HCT116 (cell line): ENCODE measurements around the gene HCRTR1. TPM values are rescaled to one million over a fixed set of nuclear protein-coding genes. Genes with fewer than 3 reads are reported as not detected.

Experiments used
- ATAC-seq: fragments of 200-7000 bp; cut with Tn5 transposase; 2 replicates; pipeline ENCODE4 v1.9.1; 2020; ENCODE audit warnings: mild to moderate bottlenecking, moderate library complexity
- BruUV-seq: library from RNA; stranded (reverse); fragments of 400-500 nt; replicated peaks from 2 replicates; lab custom pipeline; 2021; lab: Mats Ljungman, UMichigan
- CTCF ChIA-PET: fragments of 300-600 bp; sonication (Branson Sonifier 250); formaldehyde crosslinking; loops from one replicate; lab custom pipeline; 2021; ENCODE audit warnings: antibody characterized with exemption; lab: Charles Lee
- POLR2A ChIA-PET: fragments of 300-600, 350-600 bp; sonication (Branson Sonifier 250); formaldehyde crosslinking; loops from one replicate; lab custom pipeline; 2021; ENCODE audit warnings: antibody characterized with exemption; lab: Charles Lee
- RAD21 ChIA-PET, 2 experiments: fragments of 300-600 bp; sonication (Branson Sonifier 250); formaldehyde crosslinking; loops; one replicate each; lab custom pipeline; 2023; ENCODE audit warnings: low total read pairs in 2 of 2; ENCODE audit not compliant: uncharacterized antibody in 2 of 2, unreplicated experiment in 2 of 2, low non-redundant PET in 1 of 2; lab: Charles Lee
- DNase-seq: peaks from one replicate; pipeline ENCODE4 v3.0.0-alpha.2; 2010; ENCODE audit warnings: low read depth, low spot score
- H2AFZ ChIP-seq: fragments of 200-600 bp; shearing (Covaris generic), sonication (generic); 2 replicates; pipeline ENCODE4 v1.6.1; 2017; ENCODE audit warnings: low read depth, mixed run types, mixed read lengths, antibody characterized with exemption, low read length; ENCODE audit not compliant: poor library complexity, severe bottlenecking
- H3K27ac ChIP-seq: 2 replicates; pipeline ENCODE4 v1.5.1; 2012; ENCODE audit warnings: low read depth, low read length
- H3K27me3 ChIP-seq: fragments of 200-600 bp; sonication (generic); 2 replicates; pipeline ENCODE4 v1.6.1; 2016; ENCODE audit warnings: mixed run types, low read length, mixed read lengths; ENCODE audit not compliant: insufficient read depth
- H3K36me3 ChIP-seq, 2 experiments: fragments of 200-500 bp in 1 of 2; fragments of 200-600 bp in 1 of 2; sonication (Bioruptor generic) in 1 of 2; sonication (generic) in 1 of 2; 2 replicates each; pipeline versions ENCODE4 v1.5.1 to v1.6.1; 2014 to 2016; ENCODE audit warnings: low read length in 2 of 2, inconsistent platforms in 1 of 2, mixed read lengths in 1 of 2, mixed run types in 1 of 2; ENCODE audit not compliant: insufficient read depth in 2 of 2, control insufficient read depth in 1 of 2
- H3K4me1 ChIP-seq, 2 experiments: fragments of 200-600 bp in 1 of 2; sonication (generic) in 1 of 2; 2 replicates each; pipeline versions ENCODE4 v1.5.1 to v1.6.1; 2012 to 2017; ENCODE audit warnings: low read length in 2 of 2, inconsistent platforms in 1 of 2, mild to moderate bottlenecking in 1 of 2, mixed read lengths in 1 of 2, mixed run types in 1 of 2, moderate library complexity in 1 of 2; ENCODE audit not compliant: insufficient read depth in 2 of 2, control insufficient read depth in 1 of 2
- H3K4me2 ChIP-seq: fragments of 200-600 bp; sonication (generic); 2 replicates; pipeline ENCODE4 v1.6.1; 2017; ENCODE audit warnings: mixed run types, low read length, mixed read lengths
- H3K4me3 ChIP-seq, 2 experiments: fragments of 200-600 bp in 1 of 2; sonication (generic) in 1 of 2; replicated peaks in 1 of 2; 2 replicates each; pipeline ENCODE4 v1.5.1; 2011 to 2016; ENCODE audit warnings: low read length in 2 of 2, control low read depth in 1 of 2, low read depth in 1 of 2, mild to moderate bottlenecking in 1 of 2, mixed read lengths in 1 of 2, mixed run types in 1 of 2
- H3K79me2 ChIP-seq: fragments of 200-600 bp; sonication (generic); 2 replicates; pipeline ENCODE4 v1.6.1; 2017; ENCODE audit warnings: mild to moderate bottlenecking, mixed run types, low read length, moderate library complexity, mixed read lengths; ENCODE audit not compliant: insufficient read depth
- H3K9ac ChIP-seq: fragments of 200-600 bp; sonication (generic); 2 replicates; pipeline ENCODE4 v1.6.1; 2016; ENCODE audit warnings: low read length, mixed read lengths
- H3K9me2 ChIP-seq: fragments of 200-600 bp; sonication (generic), shearing (Covaris generic); 2 replicates; pipeline ENCODE4 v1.6.1; 2017; ENCODE audit warnings: mixed run types, mild to moderate bottlenecking, moderate library complexity; ENCODE audit not compliant: insufficient read depth
- H3K9me3 ChIP-seq, 2 experiments: fragments of 200-500 bp in 1 of 2; fragments of 200-600 bp in 1 of 2; sonication (Bioruptor generic) in 1 of 2; sonication (generic) in 1 of 2; 2 replicates each; pipeline ENCODE4 v1.6.1; 2014 to 2017; ENCODE audit warnings: low read length in 2 of 2, mixed read lengths in 2 of 2, inconsistent platforms in 1 of 2, low read depth in 1 of 2, mild to moderate bottlenecking in 1 of 2, mixed run types in 1 of 2, moderate library complexity in 1 of 2; ENCODE audit not compliant: control insufficient read depth in 1 of 2, insufficient read depth in 1 of 2
- H4K20me1 ChIP-seq: fragments of 200-600 bp; sonication (generic), shearing (Covaris generic); 2 replicates; pipeline ENCODE4 v1.6.1; 2017; ENCODE audit warnings: mixed run types, mild to moderate bottlenecking, moderate library complexity; ENCODE audit not compliant: insufficient read depth
- CEBPB ChIP-seq: IDR thresholded peaks from 2 replicates; pipeline ENCODE4 v1.6.1; 2012; ENCODE audit warnings: low read depth
- CTCF ChIP-seq, 3 experiments: fragments of 200-600 bp in 1 of 3; sonication (generic) in 1 of 3; IDR thresholded peaks in 2 of 3; conservative IDR thresholded peaks in 1 of 3; 2 replicates each; pipeline ENCODE4 v1.5.1; 2012 to 2017; ENCODE audit warnings: low read depth in 2 of 3, low read length in 2 of 3, antibody characterized with exemption in 1 of 3, borderline replicate concordance in 1 of 3, control low read depth in 1 of 3, mild to moderate bottlenecking in 1 of 3, mixed read lengths in 1 of 3, mixed run types in 1 of 3, moderate library complexity in 1 of 3; ENCODE audit not compliant: insufficient read depth in 1 of 3
- EZH2 ChIP-seq: fragments of 200-600 bp; sonication (generic); IDR thresholded peaks from 2 replicates; pipeline ENCODE4 v1.6.1; 2017; ENCODE audit warnings: antibody characterized with exemption, mixed run types
- EZH2phosphoT487 ChIP-seq: fragments of 200-600 bp; IDR thresholded peaks from 2 replicates; pipeline ENCODE4 v1.6.1; 2018; ENCODE audit warnings: antibody characterized with exemption, borderline replicate concordance
- JUND ChIP-seq: IDR thresholded peaks from 2 replicates; pipeline ENCODE4 v1.6.1; 2012
- MAX ChIP-seq: IDR thresholded peaks from 2 replicates; pipeline ENCODE4 v1.6.1; 2012
- POLR2AphosphoS5 ChIP-seq: IDR thresholded peaks from 2 replicates; pipeline ENCODE4 v1.6.1; 2011; ENCODE audit warnings: mild to moderate bottlenecking, low read depth, low read length, moderate library complexity
- REST ChIP-seq: IDR thresholded peaks from 2 replicates; pipeline ENCODE4 v1.6.1; 2012; ENCODE audit warnings: low read depth
- SRF ChIP-seq: IDR thresholded peaks from 2 replicates; pipeline ENCODE4 v1.6.1; 2012; ENCODE audit warnings: low read depth
- TCF7L2 ChIP-seq: IDR thresholded peaks from 2 replicates; pipeline ENCODE4 v1.7.0; 2011; ENCODE audit warnings: borderline replicate concordance, inconsistent platforms; ENCODE audit not compliant: insufficient read depth, insufficient read length; ENCODE audit errors: extremely low read depth
- YY1 ChIP-seq: IDR thresholded peaks from 2 replicates; pipeline ENCODE4 v1.6.1; 2011; ENCODE audit warnings: low read length, low read depth, moderate library complexity, mild to moderate bottlenecking; ENCODE audit not compliant: insufficient replicate concordance; ENCODE audit errors: extremely low read depth
- ZFX ChIP-seq: fragments of 450-650 bp; IDR thresholded peaks from 2 replicates; pipeline ENCODE4 v1.6.1; 2017
- ZNF274 ChIP-seq: fragments of 200-500 bp; sonication (Bioruptor generic); IDR thresholded peaks from 2 replicates; pipeline ENCODE4 v1.6.1; 2014; ENCODE audit warnings: mild to moderate bottlenecking, low read depth, low read length, inconsistent platforms
- intact Hi-C: fragments of 100-400 bp; cut with micrococcal nuclease; formaldehyde crosslinking; loops from 2 replicates; pipeline ENCODE4 v1.10.0; 2022
- total RNA-seq: library from RNA; stranded (reverse); gene quantifications from one replicate; pipeline ENCODE4 v1.2.1, GENCODE V29; 2021; ENCODE audit not compliant: unreplicated experiment

The HCRTR1 gene
- total RNA-seq, 1 experiment from 2014 or later = not detected

- Histone ChIP-seq H3K79me2 (no peaks in the 10 kb centered on the region), H3K9ac (no peak overlapping the region), H3K9me3 (no peaks in the 10 kb centered on the region), H3K9me2 (no peaks in the 10 kb centered on the region), H3K27ac (no peak overlapping the region), H3K36me3 (no peaks in the 10 kb centered on the region), H4K20me1 (no peaks in the 10 kb centered on the region), H3K4me1 (peaks cover 2 to 7% of the 10 kb centered on the region in 2 experiments; a peak in 1 of 4 replicates), H2AFZ (no peak overlapping the region), H3K4me2 (no peak overlapping the region), H3K27me3 (no peaks in the 10 kb centered on the region), H3K4me3 (no peak overlapping the region)
- TF ChIP-seq ZFX = no peak
- no peak for TF ChIP-seq ZNF274
- TF ChIP-seq EZH2 = no peak
- CTCF ChIA-PET = no interaction called here
- ATAC-seq (no peak), DNase-seq (no peak)
- RAD21 ChIA-PET = no interaction called here
- intact Hi-C loops = no loop called here
- BruUV-seq = no TSS peak
- POLR2A ChIA-PET = no interaction called here
Observed at GRCh38 chr1:31650161-31651088, 32.9 kb downstream of the HCRTR1 start.

- ChIA-PET CTCF (no interaction called here), POLR2A (no interaction called here), RAD21 (interaction anchor here in 1 of 2 experiments (0.7 kb wide), 1 partner anchor 138 kb away, joined by 3 read pairs; no protein-coding TSS in a partner anchor)
- no peak overlapping the region for H3K27ac ChIP-seq
- no peak for ATAC-seq
- no peaks in the 10 kb centered on the region for H3K9me3 ChIP-seq
- H3K4me2 ChIP-seq = no peak overlapping the region
- DNase-seq = no peak
- no TSS peak for BruUV-seq
- H3K9ac ChIP-seq = no peak overlapping the region
- no peaks in the 10 kb centered on the region for H3K36me3 ChIP-seq
- no peaks in the 10 kb centered on the region for H3K79me2 ChIP-seq
- no peaks in the 10 kb centered on the region for H3K9me2 ChIP-seq
- H2AFZ ChIP-seq = no peak overlapping the region
- H4K20me1 ChIP-seq = no peaks in the 10 kb centered on the region
- no peaks in the 10 kb centered on the region for H3K27me3 ChIP-seq
- no peak overlapping the region for H3K4me3 ChIP-seq
- peaks cover 0 to 1% of the 10 kb centered on the region in 2 experiments; a peak in 1 of 4 replicates for H3K4me1 ChIP-seq
- intact Hi-C loops = no loop called here
- TF ChIP-seq CEBPB (no peak), EZH2phosphoT487 (no peak), SRF (no peak), MAX (no peak), REST (no peak), ZNF274 (no peak), POLR2AphosphoS5 (no peak), JUND (no peak), CTCF (IDR thresholded peaks at IDR 0.05 in 2 of 3, conservative IDR thresholded peaks at IDR 0.05 in 1 of 3; ENCODE audit: borderline replicate concordance in 1 of 3, insufficient read depth in 1 of 3, low read depth in 2 of 3, low read length in 2 of 3) (no peak), YY1 (no peak), TCF7L2 (no peak)
Observed at GRCh38 chr1:31651089-31651420, 33.6 kb downstream of the HCRTR1 start.
